WTC11 (cell line): Measurements from ENCODE around the gene RBM15.

Experiments used
- CREB1 ChIP-seq: sonication (generic); formaldehyde crosslinking; IDR thresholded peaks from 2 replicates; pipeline ENCODE4 v1.8.0; 2023; ENCODE audit warnings: mild to moderate bottlenecking, missing genetic modification reagents
- CREM ChIP-seq: sonication (generic); formaldehyde crosslinking; IDR thresholded peaks from 2 replicates; pipeline ENCODE4 v1.8.1; 2022; ENCODE audit warnings: mild to moderate bottlenecking, missing genetic modification reagents, moderate library complexity
- ESRRA ChIP-seq: sonication (generic); formaldehyde crosslinking; IDR thresholded peaks from 2 replicates; pipeline ENCODE4 v1.8.1; 2022; ENCODE audit warnings: mild to moderate bottlenecking, missing genetic modification reagents, borderline replicate concordance
- SP1 ChIP-seq: sonication (generic); formaldehyde crosslinking; conservative IDR thresholded peaks from 2 replicates; pipeline ENCODE4 v1.8.1; 2022; ENCODE audit warnings: missing genetic modification reagents
- TF ChIP-seq, protein P1 (sequence below): sonication (generic); formaldehyde crosslinking; IDR thresholded peaks from 2 replicates; pipeline ENCODE4 v1.8.1; 2022; ENCODE audit warnings: low read depth, mild to moderate bottlenecking, moderate library complexity, missing genetic modification reagents, borderline replicate concordance
- TF ChIP-seq, protein P2 (sequence below): sonication (generic); formaldehyde crosslinking; IDR thresholded peaks from 2 replicates; pipeline ENCODE4 v1.8.0; 2022; ENCODE audit warnings: mild to moderate bottlenecking, missing genetic modification reagents
- TF ChIP-seq, protein P3 (sequence below): fragments of 200-600 bp; IDR thresholded peaks from 2 replicates; pipeline ENCODE4 v1.8.0; 2022; ENCODE audit warnings: antibody characterized with exemption
- TF ChIP-seq, protein P4 (sequence below): sonication (generic); formaldehyde crosslinking; IDR thresholded peaks from 2 replicates; pipeline ENCODE4 v1.8.1; 2023; ENCODE audit warnings: mild to moderate bottlenecking, missing genetic modification reagents, moderate library complexity

DNA sequence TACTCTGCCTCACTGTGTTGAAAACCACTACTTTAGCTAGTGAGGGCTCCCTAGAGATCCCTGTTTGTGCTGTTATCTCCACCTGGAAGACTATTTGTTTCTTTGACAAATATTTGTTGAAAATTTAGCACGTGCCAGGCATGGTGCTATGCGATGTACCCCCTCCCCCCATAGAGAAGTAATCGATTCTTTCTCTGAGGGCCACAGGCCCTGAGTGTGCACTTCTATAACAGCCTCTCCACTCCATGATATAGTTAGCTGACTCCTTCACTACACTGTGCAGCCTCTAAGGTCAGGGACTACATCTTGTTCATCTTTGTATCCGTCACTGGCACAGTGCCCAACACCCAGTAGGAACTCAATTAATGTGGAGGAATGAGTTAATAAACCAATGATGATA lies 17.3 kb upstream of the RBM15 start:
- TF ChIP-seq, protein P1, sequence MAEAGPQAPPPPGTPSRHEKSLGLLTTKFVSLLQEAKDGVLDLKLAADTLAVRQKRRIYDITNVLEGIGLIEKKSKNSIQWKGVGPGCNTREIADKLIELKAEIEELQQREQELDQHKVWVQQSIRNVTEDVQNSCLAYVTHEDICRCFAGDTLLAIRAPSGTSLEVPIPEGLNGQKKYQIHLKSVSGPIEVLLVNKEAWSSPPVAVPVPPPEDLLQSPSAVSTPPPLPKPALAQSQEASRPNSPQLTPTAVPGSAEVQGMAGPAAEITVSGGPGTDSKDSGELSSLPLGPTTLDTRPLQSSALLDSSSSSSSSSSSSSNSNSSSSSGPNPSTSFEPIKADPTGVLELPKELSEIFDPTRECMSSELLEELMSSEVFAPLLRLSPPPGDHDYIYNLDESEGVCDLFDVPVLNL (CRISPR knock-in tag), result no peak
- TF ChIP-seq, protein P2, sequence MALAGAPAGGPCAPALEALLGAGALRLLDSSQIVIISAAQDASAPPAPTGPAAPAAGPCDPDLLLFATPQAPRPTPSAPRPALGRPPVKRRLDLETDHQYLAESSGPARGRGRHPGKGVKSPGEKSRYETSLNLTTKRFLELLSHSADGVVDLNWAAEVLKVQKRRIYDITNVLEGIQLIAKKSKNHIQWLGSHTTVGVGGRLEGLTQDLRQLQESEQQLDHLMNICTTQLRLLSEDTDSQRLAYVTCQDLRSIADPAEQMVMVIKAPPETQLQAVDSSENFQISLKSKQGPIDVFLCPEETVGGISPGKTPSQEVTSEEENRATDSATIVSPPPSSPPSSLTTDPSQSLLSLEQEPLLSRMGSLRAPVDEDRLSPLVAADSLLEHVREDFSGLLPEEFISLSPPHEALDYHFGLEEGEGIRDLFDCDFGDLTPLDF, result no peak
- no peak for TF ChIP-seq CREB1 (CRISPR knock-in tag)
- TF ChIP-seq, protein P3, sequence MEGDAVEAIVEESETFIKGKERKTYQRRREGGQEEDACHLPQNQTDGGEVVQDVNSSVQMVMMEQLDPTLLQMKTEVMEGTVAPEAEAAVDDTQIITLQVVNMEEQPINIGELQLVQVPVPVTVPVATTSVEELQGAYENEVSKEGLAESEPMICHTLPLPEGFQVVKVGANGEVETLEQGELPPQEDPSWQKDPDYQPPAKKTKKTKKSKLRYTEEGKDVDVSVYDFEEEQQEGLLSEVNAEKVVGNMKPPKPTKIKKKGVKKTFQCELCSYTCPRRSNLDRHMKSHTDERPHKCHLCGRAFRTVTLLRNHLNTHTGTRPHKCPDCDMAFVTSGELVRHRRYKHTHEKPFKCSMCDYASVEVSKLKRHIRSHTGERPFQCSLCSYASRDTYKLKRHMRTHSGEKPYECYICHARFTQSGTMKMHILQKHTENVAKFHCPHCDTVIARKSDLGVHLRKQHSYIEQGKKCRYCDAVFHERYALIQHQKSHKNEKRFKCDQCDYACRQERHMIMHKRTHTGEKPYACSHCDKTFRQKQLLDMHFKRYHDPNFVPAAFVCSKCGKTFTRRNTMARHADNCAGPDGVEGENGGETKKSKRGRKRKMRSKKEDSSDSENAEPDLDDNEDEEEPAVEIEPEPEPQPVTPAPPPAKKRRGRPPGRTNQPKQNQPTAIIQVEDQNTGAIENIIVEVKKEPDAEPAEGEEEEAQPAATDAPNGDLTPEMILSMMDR, result no peak
- TF ChIP-seq, protein P4, sequence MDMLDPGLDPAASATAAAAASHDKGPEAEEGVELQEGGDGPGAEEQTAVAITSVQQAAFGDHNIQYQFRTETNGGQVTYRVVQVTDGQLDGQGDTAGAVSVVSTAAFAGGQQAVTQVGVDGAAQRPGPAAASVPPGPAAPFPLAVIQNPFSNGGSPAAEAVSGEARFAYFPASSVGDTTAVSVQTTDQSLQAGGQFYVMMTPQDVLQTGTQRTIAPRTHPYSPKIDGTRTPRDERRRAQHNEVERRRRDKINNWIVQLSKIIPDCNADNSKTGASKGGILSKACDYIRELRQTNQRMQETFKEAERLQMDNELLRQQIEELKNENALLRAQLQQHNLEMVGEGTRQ (CRISPR knock-in tag), result no peak
- TF ChIP-seq CREM, result no peak
- TF ChIP-seq ESRRA (CRISPR knock-in tag), result no peak
- no peak for TF ChIP-seq SP1 (CRISPR knock-in tag)
